Epidermal melanocyte (primary cell): ENCODE results near the gene FRMD6.

Experiments used
- DNase-seq: peaks from one replicate; pipeline ENCODE4 v3.0.0; 2011; ENCODE audit warnings: low spot score; ENCODE audit not compliant: insufficient read length

Gene FRMD6

DNA sequence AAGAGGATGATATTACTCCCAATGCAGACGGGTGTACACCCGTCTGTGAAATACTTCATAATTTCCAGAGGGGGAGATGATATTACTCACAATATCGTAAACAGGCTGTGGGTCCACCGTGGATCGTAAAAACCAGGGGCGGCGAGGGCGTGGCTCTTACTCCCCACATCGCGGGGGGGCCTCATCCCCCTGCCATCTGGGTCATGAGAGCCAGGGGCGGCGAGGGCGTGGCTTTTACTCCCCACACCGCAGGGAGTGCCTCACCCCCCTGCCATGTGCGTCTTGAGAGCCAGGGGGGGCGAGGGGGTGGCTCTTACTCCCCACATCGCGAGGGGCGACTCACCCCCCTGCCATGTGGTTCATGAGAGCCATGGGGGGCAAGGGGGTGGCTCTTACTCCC, 122.5 kb downstream of the FRMD6 start:
- no peak for DNase-seq

DNA sequence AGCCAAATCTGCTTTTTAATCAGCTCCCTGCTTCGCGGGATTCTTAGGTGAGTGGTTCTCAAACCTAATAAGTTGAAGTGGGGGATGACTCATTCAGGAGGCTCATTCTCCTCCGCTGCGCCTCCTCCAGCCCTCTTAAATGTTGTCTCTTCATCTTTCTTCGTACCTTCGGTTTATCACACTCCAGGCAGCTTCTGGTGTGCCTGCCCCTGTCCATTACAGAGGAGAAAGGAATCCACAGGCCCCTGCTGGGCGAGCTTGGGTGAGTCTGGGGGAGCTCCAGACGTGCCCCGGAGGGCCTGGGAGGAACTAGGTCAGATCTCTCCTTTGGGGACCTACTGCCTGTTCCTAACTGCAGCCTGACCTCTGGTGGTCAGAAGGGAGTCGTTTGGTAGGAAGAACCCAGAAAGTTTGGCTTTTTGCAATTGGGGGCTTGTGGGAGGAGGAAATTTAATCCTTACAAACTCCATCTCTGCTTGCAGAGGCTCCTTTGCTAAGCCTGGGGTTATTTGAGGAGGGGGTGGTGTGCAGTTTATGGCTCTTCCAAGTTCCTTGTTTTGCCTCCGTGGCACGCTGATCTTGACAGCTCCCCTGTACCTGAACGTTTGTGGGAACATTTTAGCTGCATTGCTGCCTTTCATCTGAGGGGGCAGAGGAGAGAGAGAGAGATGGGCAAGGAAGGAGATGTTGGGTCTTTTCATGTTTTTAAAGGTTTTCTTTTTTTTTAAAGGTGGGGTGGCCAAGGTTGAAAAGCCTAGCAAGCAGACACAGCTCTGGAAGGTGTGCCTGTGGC, 124.6 kb downstream of the FRMD6 start:
- DNase-seq, result peak; percentile 65

- DNase-seq, result peak; percentile 55
These were observed 128.4 kb downstream of the FRMD6 start for GRCh38 chr14:51780006-51780692.
